Measurements from ENCODE around the gene DNAH5.
"Not testable (repeated sequence)": the region's sequence is repeated elsewhere in the genome, so short reads cannot be mapped to it uniquely, and the experiment has no call there.

DNAH5 gene, protein sequence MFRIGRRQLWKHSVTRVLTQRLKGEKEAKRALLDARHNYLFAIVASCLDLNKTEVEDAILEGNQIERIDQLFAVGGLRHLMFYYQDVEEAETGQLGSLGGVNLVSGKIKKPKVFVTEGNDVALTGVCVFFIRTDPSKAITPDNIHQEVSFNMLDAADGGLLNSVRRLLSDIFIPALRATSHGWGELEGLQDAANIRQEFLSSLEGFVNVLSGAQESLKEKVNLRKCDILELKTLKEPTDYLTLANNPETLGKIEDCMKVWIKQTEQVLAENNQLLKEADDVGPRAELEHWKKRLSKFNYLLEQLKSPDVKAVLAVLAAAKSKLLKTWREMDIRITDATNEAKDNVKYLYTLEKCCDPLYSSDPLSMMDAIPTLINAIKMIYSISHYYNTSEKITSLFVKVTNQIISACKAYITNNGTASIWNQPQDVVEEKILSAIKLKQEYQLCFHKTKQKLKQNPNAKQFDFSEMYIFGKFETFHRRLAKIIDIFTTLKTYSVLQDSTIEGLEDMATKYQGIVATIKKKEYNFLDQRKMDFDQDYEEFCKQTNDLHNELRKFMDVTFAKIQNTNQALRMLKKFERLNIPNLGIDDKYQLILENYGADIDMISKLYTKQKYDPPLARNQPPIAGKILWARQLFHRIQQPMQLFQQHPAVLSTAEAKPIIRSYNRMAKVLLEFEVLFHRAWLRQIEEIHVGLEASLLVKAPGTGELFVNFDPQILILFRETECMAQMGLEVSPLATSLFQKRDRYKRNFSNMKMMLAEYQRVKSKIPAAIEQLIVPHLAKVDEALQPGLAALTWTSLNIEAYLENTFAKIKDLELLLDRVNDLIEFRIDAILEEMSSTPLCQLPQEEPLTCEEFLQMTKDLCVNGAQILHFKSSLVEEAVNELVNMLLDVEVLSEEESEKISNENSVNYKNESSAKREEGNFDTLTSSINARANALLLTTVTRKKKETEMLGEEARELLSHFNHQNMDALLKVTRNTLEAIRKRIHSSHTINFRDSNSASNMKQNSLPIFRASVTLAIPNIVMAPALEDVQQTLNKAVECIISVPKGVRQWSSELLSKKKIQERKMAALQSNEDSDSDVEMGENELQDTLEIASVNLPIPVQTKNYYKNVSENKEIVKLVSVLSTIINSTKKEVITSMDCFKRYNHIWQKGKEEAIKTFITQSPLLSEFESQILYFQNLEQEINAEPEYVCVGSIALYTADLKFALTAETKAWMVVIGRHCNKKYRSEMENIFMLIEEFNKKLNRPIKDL (N-terminal part only)

DNA sequence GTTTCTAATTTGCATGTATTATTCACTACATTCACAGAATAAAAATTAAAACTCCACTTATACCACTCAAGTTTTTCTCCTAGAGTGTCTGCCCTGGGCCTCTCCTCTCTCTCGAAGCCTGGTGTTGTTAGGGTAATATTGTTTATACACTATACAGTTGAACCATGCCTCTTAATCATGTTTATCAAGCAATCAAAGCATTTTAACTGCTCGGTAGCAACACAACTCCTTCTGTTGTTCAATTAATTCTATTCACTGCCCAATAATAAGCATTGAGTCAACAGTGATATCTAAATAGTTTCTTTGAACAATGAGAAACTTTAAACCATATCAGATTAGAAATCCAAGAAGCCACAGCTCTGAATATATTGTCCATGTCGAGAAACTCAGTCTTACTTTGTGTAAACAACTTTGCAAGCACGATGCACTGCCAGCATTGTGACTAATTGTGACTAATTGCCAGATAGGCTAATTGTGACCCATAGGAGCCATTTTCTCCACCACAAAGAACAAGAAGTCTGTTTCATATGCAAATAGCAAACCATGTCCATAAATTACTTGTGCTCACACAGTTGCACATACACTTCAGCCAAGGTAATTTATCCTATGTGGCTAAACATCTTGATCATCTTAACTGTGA lies at the start of gene DNAH5:
DNAH5 (minus strand) TSS at position 129 of the 640 bp plus-strand sequence. CDS start 250 bp downstream, outside the sequence.
- no peak for DNase-seq

DNA sequence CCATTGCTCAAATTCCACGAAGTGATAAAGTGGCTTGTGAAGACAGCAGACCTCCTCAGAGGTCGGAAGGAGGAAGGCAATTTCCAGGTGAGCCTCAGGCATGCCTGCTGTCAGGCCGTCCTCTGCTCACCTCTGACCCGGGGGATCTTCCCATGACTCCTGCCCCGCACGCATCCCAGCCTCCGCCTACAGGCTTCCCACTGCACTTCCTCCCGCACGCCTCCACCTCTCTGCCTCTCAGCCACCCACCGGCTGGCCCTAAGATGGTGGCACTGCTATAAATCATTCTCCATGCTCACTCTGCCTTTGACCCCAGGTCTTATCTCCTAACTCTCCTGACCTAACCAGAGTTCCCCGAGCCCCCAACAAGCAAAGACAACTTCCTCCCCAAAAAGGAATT lies 49.4 kb upstream of the DNAH5 start:
- DNase-seq = no peak

DNA sequence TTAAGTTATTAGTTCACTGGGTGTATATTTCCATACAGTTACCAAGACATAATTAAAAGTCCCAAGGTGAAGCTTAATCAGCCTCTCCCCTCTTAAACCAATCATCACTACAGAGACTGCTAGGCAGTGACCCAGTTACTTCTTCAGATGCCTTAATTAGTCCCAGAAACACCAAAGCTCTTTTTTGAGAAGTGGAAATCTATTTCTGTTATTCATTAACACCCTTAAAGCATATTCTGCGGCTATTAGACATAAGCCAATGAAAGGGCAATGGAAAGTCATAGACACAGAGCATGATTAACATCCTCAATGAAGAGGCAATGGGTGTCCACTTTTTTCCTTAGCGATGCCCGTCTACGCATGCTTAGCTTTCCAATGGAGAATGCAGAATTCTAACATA lies 48.3 kb upstream of the DNAH5 start:
- no peak for DNase-seq

DNA sequence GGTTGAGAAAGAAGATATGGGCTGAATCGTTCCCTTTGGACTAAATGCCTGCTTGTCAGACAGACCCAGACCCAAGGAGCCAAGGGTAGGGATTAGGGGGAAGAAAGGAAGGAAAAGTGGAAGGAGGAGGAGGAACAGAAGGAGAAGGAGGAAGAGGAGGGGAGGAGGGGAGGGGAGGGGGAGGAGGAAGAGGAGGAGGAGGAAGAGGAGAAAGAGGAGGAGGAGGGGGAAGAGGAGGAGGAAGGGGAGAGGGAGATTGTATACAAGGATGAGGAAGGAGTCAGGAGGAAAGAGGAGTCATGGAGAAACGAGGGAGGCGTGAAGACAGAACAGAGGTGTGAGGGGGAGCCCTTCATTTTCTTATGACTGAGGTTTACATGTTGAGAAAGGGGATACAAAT lies 46.9 kb upstream of the DNAH5 start:
- DNase-seq = no peak

DNA sequence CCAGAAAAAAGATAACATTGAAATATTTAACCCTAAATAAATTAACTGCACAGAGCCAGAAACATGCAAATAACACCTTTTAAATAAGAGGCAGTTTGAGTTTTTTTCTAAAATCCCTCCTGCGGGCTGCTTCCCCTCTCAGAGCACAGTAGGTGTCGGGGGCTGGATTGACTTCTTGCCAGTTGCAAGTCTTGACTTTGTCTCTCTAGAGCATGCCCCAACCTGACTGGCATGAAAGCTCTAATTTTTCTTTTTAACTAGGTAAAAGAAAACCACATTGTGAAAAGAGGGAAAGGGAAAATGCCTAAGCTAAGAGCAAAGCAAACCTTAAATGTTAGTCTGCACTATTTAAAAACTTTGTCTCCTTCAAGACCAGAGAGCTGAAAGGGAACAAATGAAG lies 46.4 kb upstream of the DNAH5 start:
- no peak for DNase-seq

DNA sequence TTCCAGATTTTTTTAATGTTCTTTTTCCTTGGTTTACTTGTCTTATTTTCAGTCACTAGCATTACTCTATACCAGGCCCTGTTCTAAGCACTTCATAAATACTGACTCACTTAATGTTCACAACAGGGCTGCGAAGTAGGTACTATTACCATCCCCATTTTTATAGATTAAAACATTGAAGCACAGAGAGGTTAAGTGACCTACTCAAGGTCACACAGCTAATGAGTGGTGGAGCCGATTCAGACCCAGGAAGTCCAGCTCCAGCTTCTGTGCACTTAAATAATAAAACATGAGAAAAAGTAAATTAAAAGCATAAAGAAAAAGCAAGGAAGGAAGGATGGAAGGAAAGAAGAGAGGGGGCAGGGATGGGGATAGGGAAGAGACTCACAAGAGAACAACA lies 45.3 kb upstream of the DNAH5 start:
- no peak for DNase-seq

DNA sequence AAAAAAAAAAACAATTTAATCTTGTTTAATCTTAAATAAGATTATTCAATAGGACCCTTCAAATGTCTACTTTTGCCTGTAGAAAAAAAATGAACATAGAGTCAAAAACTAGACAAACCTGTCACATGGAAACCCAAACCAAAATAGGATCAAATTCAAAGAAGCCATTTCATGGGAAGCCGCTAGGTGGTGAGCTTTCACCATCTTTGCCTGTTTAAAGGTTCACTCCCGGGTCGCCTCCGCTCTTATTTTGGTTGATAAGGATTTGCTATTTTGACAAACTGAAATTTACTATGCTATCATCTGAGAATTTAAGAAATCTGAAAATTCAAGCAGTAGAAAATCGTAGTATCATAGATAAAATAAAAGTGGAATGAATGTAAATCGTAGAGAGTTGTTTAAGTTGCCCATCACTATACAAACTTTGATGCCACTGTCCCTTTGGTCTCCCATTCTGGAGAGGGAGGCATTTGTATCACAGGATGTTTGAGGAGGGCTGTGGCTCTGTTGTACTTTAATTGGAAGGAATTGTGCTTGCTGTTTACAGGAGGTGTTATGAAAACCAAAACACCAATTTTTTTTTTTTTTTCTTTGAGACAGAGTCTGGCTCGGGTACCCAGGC lies 43.5 kb upstream of the DNAH5 start:
- DNase-seq = peak; percentile 50

DNA sequence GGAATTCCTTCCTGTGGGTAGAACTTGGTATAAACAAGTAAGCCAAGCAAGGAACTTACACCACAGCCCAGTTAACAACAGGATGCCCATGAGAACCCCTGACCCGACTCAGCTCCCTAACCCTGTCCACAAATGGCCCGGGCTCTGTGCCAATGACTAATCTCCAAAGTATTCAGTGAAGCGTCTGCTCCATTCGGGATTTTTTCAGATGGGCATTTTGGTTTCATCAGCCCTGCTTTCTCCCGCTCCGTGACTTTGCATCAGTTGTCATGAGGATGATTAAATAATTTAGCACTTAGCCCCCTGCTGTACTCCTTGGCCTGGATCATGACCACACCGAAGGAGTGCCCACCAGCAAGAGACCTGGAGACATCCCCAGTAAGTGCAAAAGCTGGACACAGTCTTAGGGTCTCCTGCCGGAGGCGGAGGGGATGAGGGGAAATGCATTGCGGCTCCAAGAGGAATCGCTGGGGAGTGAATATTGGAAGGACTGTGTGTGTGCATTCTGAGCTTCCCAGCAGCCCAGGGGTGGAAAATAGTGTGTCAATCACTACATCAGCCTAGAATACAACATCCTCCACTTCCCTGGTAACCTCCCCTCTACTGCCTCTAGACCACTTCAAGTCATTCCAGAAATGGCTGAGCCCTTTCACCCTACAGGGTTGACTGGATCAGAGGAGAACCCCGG lies 41.4 kb upstream of the DNAH5 start:
- DNase-seq = peak; percentile 52

DNA sequence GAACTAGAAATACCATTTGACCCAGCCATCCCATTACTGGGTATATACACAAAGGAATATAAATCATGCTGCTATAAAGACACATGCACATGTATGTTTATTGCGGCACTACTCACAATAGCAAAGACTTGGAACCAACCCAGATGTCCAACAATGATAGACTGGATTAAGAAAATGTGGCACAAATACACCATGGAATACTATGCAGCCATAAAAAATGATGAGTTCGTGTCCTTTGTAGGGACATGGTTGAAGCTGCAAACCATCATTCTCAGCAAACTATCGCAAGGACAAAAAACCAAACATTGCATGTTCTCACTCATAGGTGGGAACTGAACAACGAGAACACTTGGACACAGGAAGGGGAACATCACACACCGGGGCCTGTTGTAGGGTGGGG lies 40.4 kb upstream of the DNAH5 start:
- DNase-seq = not testable (repeated sequence)

DNA sequence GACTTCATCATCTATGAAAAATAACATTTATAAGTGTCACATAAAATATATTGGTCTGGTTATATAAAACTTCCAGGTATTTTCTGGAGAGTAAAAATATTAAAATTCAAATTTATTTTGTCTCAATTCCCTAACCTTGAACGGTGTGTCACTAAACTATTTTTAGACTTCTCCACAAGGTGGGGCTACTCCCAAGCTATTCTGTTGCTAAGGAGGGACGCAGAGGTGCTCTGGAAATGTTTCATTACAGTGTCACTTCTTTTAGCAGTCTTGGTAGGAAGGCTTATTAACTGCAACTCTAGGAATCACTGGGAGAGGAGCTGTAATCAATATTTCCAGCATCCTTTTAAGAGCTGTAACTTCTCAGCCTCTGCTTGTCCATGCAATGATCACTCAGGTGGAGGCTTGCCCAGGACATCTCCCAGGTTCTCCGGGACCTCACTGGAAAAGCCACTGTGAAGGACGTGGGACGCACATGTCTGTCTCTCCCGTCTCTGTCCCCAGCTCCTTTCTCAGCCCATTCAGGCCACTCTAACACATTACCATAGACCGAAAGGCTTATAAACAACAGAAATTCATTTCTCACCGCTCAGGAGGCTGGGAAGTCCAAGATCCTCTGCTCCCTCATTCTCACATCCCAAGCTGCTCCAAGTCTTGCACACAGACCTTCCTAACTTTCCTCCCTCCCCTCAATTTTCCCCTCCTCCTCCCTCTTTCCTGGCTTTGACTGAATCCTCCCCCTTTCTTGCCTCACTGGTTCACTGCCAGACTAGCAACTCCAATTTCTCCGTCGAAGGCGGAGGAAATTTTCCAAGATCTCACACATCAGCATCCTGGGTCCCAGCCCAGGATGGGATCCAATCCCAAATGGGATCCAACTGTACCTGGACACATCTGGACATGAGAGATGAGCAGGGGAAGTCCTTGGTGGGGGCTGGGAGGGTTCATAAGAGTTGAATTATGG lies 32.7 kb upstream of the DNAH5 start:
- DNase-seq = peak; percentile 46

DNA sequence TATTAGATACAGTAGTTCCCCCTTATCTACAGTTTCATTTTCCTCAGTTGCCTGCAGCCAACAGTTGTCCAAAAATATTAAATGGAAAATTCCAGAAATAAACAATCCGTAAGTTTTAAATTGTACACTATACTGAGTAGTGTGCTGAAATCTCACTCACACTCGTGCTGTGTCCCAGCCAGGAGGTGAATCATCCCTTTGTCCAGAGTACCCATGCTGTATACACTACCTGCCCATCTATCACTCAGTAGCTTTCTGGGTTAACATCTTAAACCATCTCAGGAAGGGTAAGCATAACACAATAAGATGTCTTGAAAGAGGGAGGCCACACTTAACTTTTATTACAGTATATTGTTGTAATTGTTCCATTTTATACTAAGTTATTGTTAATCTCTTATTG lies 31.7 kb upstream of the DNAH5 start:
- DNase-seq = no peak

DNA sequence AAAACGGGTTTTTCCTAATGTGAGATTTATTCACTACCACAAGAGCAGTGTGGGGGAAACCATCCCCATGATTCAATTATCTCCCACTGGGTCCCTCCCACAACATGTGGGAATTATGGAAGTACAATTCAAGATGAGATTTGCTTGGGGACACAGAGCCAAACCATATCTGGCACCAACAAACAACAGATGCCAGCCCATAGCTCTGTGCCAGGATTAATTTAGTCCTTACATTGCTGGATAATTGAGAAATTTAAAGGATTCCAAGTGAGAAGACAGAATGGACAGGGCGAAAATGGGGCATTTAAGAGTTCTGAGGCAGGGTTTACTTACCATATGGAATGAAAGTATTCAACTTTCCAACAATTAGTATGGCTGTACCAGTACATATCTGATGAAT lies 30.8 kb upstream of the DNAH5 start:
- DNase-seq = no peak

DNA sequence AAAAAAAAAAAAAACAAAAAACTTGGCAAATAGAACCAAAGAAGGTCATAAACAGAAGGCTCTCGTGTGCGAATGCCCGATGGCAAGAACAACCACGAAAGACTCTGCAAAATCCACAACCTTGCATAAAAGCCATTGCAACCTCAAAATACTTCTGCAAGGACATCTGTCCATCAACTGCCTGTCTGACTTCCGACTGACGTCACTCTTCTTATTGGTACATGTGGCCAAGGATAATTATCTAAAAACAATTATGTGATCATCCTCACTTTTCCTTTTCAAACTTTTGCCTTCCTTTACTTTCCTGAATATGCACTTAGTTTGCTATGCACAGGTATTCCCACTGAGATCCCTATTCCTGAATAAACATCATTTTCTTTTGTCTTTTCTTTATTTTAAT lies 29.2 kb upstream of the DNAH5 start:
- no peak for DNase-seq

DNA sequence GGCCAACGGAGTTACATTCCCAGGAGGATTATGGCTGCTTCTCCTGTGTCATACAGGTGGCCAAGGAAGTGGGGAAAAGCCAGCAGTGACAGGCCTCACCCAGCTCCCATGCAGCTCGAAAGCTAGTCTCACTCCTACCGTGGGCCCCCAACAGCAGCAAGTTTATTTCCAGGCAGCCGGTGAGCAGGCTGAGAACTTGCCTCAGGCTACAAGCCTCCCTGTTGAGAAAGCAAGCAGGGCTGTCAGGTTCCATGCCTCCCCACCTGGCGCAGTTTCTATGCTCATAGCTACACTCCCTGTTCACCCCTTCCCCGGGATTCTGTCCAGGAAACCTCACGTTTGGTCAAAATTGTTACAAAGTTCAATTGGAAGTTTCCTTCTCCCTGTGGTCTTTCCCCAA lies 27.5 kb upstream of the DNAH5 start:
- DNase-seq = no peak

DNA sequence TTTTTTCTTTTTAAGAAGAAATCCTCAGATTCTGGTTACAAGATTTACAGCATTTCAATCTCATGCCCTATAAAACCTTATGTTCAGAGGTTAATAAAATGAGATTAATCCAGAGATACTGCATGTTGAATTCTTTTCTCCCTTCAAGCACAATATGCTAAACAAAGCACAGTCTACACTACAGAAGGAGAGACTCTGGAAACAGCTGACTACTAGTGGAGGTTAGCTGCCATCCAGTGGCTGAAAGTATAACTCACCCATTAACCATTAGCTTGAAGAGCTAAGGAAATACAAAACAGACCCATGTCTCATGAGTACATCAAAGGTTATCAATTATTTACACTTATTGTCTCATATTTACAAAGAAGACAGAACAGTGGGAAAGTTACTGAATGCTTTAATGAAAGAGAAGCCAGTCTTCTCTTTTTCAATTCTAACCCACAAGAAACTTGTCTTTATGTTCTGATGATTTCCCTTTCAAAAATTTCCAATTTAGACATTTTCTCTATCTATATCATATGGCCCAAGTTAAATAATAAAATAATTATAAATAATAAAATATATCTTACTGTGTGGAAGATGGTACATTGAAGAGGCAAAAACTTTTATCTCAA lies 12.7 kb upstream of the DNAH5 start:
- DNase-seq = no peak

DNA sequence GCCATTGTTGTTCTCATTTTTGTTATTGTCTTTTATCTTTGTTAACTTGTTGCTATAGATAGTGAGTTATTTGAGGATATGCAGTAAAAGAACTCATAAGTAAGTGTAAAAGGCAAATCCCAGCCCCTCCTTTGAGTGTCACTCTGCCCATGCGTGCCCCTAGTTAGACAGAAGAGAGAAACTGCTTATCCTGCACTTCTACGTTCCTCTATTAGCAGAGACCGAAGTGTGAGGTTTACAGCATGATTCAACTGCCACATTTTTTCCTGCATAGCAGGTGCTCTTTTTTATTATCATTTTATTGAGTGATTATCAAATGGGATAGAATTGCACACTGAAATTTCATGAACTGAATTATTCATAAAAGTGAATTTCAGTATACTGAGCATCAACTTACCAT lies 12.0 kb upstream of the DNAH5 start:
- no peak for DNase-seq

DNA sequence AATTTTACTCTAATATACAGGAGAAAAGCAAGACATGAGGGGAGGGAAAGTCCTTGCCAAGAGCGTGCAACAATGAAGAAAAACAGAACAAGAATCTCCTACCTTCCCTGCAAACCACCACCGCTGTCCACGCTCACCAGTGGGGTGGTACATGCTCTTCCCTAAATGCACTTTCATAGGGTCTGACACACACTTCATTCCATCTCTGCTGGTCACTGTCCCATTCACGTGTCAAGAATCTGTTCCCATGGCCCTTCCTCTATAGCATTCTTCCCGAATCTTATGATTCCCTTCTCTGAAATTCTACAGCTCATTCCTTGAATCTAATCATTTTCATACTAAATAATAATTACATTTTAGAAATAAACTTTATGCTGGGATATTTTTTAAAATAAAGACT lies 11.4 kb upstream of the DNAH5 start:
- no peak for DNase-seq

DNA sequence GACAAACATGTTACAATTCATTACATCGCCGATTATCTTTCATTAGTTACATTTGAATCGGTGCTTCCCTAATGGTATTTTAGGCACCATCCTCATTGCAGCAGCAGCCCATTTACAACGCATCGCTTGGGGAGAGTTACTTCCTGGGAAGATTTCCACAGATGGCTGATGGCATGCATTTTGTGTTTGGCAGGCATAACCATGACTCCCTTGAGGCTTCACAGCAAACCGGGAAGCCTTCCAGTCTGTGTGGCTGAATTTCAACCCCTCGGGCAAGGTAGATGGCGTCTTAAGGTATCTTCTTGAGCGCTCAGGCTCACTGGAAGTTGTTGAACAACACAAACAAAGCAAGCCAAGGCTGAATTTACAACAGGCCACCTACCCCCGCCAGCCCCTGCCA lies 1.6 kb upstream of the DNAH5 start:
- no peak for DNase-seq

DNA sequence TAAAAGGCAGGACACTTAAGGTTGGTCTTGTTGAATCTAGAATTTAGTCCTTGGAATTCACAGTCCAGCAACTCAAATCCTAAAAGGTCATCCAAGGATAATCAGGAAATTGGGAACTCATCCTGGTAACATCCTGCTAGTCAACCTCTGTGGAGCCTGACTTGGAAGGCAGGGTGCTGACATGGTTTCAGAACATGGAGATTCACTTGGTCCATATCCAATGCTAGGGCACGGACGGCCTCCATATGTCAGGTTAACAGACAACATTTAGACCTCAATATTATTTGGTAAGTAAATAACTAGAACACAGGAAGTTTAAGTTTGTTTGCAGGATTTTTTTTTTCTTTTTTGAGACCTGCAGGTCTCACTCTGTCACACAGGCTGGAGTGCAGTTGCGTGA lies 783 bp upstream of the DNAH5 start:
- DNase-seq = no peak

DNA sequence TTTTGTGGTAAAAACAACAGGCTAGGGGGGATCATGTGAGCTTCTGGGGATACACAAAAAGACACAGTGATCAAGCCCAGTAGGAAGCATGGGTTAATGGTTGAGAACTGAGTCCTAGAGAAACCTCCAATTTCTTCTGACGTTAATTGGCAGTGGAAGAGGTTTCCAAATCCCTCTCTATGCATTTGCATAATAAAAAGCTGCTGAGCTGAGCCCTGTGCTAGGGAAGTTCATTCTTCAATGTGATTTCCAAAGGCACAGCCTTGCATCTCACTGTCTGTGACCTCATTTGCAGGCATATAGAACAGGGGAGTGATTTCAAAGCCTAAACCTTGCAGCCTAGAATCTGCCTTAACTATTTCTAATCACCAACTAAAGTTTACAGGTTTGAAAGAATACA lies 812 bp downstream of the DNAH5 start:
- DNase-seq = no peak

Data from 8988T (cell line).